Placental pericyte (primary cell): ENCODE measurements around the gene DIAPH1. TPM values are rescaled to one million over a fixed set of nuclear protein-coding genes. Genes with fewer than 3 reads are reported as not detected.

Source experiments
- small RNA-seq: library from RNA; depleted of rRNA; stranded (forward); fragments of <200 nt; gene quantifications from one replicate; pipeline ENCODE3, GENCODE V24; 2012; ENCODE audit warnings: low replicate concordance
- total RNA-seq: library from RNA; depleted of rRNA; stranded (reverse); fragments of >200 nt; gene quantifications from 2 replicates; pipeline ENCODE4 v1.2.3, GENCODE V29; 2012

The DIAPH1 gene
- total RNA-seq, result 14.9 and 38.7 TPM in 2 replicates

GRCh38 chr5:141618804-141619554 is at the start of gene DIAPH1:
DIAPH1 (minus strand) TSS chr5:141619000; CDS start chr5:141618914, 86 bp downstream.

GRCh38 chr5:141650851-141651727 is 32.3 kb upstream of the DIAPH1 start, which contains the start of gene FCHSD1:
FCHSD1 (minus strand) TSS chr5:141651418; CDS start chr5:141651368, 50 bp downstream.

GRCh38 chr5:141636413-141637122 is 17.8 kb upstream of the DIAPH1 start, which contains the start of the genes HDAC3 and RELL2:
HDAC3 (minus strand) TSS chr5:141636849; CDS start chr5:141636790, 59 bp downstream.
RELL2 (plus strand) TSS chr5:141636997; CDS start chr5:141638226, 1,229 bp downstream.

GRCh38 chr5:141488591-141489561 is 129.9 kb downstream of the DIAPH1 start, which contains the start of gene PCDHGC5:
PCDHGC5 (plus strand) TSS chr5:141489081; CDS start chr5:141489241, 160 bp downstream.

GRCh38 chr5:141484641-141485311 is 134.0 kb downstream of the DIAPH1 start, which contains the start of gene PCDHGC4:
PCDHGC4 (plus strand) TSS chr5:141485030; CDS start chr5:141485174, 144 bp downstream.

GRCh38 chr5:141475625-141476131 is 143.1 kb downstream of the DIAPH1 start, which contains the start of gene PCDHGC3:
PCDHGC3 (plus strand) TSS chr5:141475966; CDS start chr5:141476117, 151 bp downstream.

Small RNAs within 50 kb of the gene (small RNA-seq; reads per million reads assigned to genes)
- gene RPS27AP10, result not detected

Other genes starting within 250 kb of the DIAPH1 start
- 2.6 and 3.3 TPM in 2 replicates for gene PCDHGB3, start 248.8 kb downstream of the DIAPH1 start, total RNA-seq
- gene PCDHGA6, start 245.1 kb downstream of the DIAPH1 start, total RNA-seq, result 4.3 and 4.8 TPM in 2 replicates
- gene PCDHGA7, start 236.3 kb downstream of the DIAPH1 start, total RNA-seq, result 4.3 and 7.7 TPM in 2 replicates
- gene PCDHGB4, start 231.3 kb downstream of the DIAPH1 start, total RNA-seq, result 28.2 and 30.4 TPM in 2 replicates
- gene PCDHGA8, start 226.4 kb downstream of the DIAPH1 start, total RNA-seq, result 2.4 and 3.3 TPM in 2 replicates
- gene PCDHGB5, start 221.1 kb downstream of the DIAPH1 start, total RNA-seq, result 27.3 and 27.4 TPM in 2 replicates
- 4.6 and 6.2 TPM in 2 replicates for gene PCDHGA9, start 216.2 kb downstream of the DIAPH1 start, total RNA-seq
- 4.3 and 5.3 TPM in 2 replicates for gene PCDHGB6, start 211.0 kb downstream of the DIAPH1 start, total RNA-seq
- 13.2 and 14.0 TPM in 2 replicates for gene PCDHGA10, start 206.0 kb downstream of the DIAPH1 start, total RNA-seq
- gene PCDHGB7, start 201.3 kb downstream of the DIAPH1 start, total RNA-seq, result 7.6 and 14.0 TPM in 2 replicates
- 12.7 and 19.2 TPM in 2 replicates for gene PCDHGA11, start 197.9 kb downstream of the DIAPH1 start, total RNA-seq
- gene PCDHGA12, start 188.5 kb downstream of the DIAPH1 start, total RNA-seq, result 30.0 and 37.5 TPM in 2 replicates
- gene PCDHGC3, start 143.0 kb downstream of the DIAPH1 start, total RNA-seq, result 81.9 and 107 TPM in 2 replicates
- 4.4 and 5.0 TPM in 2 replicates for gene PCDHGC4, start 134.0 kb downstream of the DIAPH1 start, total RNA-seq
- gene PCDHGC5, start 129.9 kb downstream of the DIAPH1 start, total RNA-seq, result 3.9 and 6.6 TPM in 2 replicates
- gene HDAC3, start 17.8 kb upstream of the DIAPH1 start, total RNA-seq, result 38.1 and 71.7 TPM in 2 replicates
- gene RELL2, start 18.0 kb upstream of the DIAPH1 start, total RNA-seq, result 6.7 and 9.6 TPM in 2 replicates
- 25.2 and 26.3 TPM in 2 replicates for gene FCHSD1, start 32.4 kb upstream of the DIAPH1 start, total RNA-seq
- gene ARAP3, start 63.2 kb upstream of the DIAPH1 start, total RNA-seq, result 6.1 and 20.0 TPM in 2 replicates